AG04450 (cell line): ENCODE data around the gene SLC38A9. TPM values are rescaled to one million over a fixed set of nuclear protein-coding genes. Genes with fewer than 3 reads are reported as not detected.
A peak's percentile ranks its signal among the peaks of the same experiment; 100 is the strongest.

Experiments used
- CTCF ChIA-PET: fragments of 300-600, 350-600 bp; formaldehyde crosslinking; extraction: SDS; loops from one replicate; lab custom pipeline; 2022; ENCODE audit warnings: antibody characterized with exemption, inconsistent platforms; lab: Charles Lee
- POLR2A ChIA-PET: fragments of 350-600 bp; formaldehyde crosslinking; extraction: SDS; loops from one replicate; lab custom pipeline; 2021; ENCODE audit warnings: antibody characterized with exemption, inconsistent platforms; lab: Yijun Ruan, JAX
- DNase-seq: peaks from one replicate; pipeline ENCODE4 v3.0.0-alpha.2; 2011; ENCODE audit warnings: low read depth, low spot score
- H3K27ac ChIP-seq: one replicate; pipeline ENCODE4 v1.5.1; 2012; ENCODE audit warnings: low read depth, low read length, control low read depth
- H3K27me3 ChIP-seq: one replicate; pipeline ENCODE4 v1.6.0; 2012; ENCODE audit warnings: low read length; ENCODE audit not compliant: control insufficient read depth, insufficient read depth
- H3K4me3 ChIP-seq: 2 replicates; pipeline ENCODE4 v1.5.1; 2011; ENCODE audit warnings: mild to moderate bottlenecking, low read depth, low read length, control low read depth
- H3K9me3 ChIP-seq: 2 replicates; pipeline ENCODE4 v1.5.1; 2012; ENCODE audit warnings: low read length; ENCODE audit not compliant: control insufficient read depth, insufficient read depth
- CTCF ChIP-seq: IDR thresholded peaks from 2 replicates; pipeline ENCODE4 v1.5.1; 2011; ENCODE audit warnings: low read depth, low read length, control low read depth, inconsistent platforms
- polyA plus RNA-seq: library from polyadenylated mRNA; depleted of rRNA; stranded (reverse); fragments of >200 nt; gene quantifications from 2 replicates; pipeline ENCODE4 v1.2.3, GENCODE V29; 2011

Gene SLC38A9
- polyA plus RNA-seq, 1 experiment = 25.3 TPM

GRCh38 chr5:55711507-55712022 lies 559 bp downstream of the SLC38A9 start:
- Histone ChIP-seq H3K27ac (peak overlapping the region; percentile 47), H3K9me3 (no peaks in the 10 kb centered on the region), H3K4me3 (peak overlapping the region; percentile 98), H3K27me3 (no peaks in the 10 kb centered on the region)
- ChIA-PET POLR2A (no interaction called here), CTCF (no interaction called here)
- TF ChIP-seq CTCF = no peak
- DNase-seq = no peak

- TF ChIP-seq CTCF = no peak
Measured at GRCh38 chr5:55708732-55709131, 3.4 kb downstream of the SLC38A9 start.

GRCh38 chr5:55706230-55706629 lies 5.9 kb downstream of the SLC38A9 start:
- CTCF ChIA-PET = no interaction called here

More at GRCh38 chr5:55708732-55709131, 3.4 kb downstream of the SLC38A9 start:
- no peaks in the 10 kb centered on the region for H3K27me3 ChIP-seq
- ChIA-PET CTCF (interaction anchor here (1.0 to 2.0 kb wide), 2 partner anchors 17 to 212 kb away, joined by 3 to 8 read pairs; no protein-coding TSS in a partner anchor), POLR2A (no interaction called here)
- H3K27ac ChIP-seq = no peak overlapping the region
- H3K4me3 ChIP-seq = no peak overlapping the region
- no peaks in the 10 kb centered on the region for H3K9me3 ChIP-seq
- no peak for DNase-seq

GRCh38 chr5:55702598-55703345 lies 9.4 kb downstream of the SLC38A9 start:
- H3K9me3 ChIP-seq = no peaks in the 10 kb centered on the region
- no peak for DNase-seq
- no peak for TF ChIP-seq CTCF
- CTCF ChIA-PET = no interaction called here
- no peak overlapping the region for H3K4me3 ChIP-seq
- no peaks in the 10 kb centered on the region for H3K27me3 ChIP-seq
- POLR2A ChIA-PET = interaction anchor here (0.6 to 0.7 kb wide), 2 partner anchors 8 to 118 kb away, joined by 4 read pairs; no protein-coding TSS in a partner anchor
- no peak overlapping the region for H3K27ac ChIP-seq

More at GRCh38 chr5:55706230-55706629, 5.9 kb downstream of the SLC38A9 start:
- H3K27ac ChIP-seq = no peak overlapping the region
- no peak for DNase-seq
- H3K27me3 ChIP-seq = no peaks in the 10 kb centered on the region
- TF ChIP-seq CTCF = no peak
- POLR2A ChIA-PET = no interaction called here
- no peak overlapping the region for H3K4me3 ChIP-seq
- no peaks in the 10 kb centered on the region for H3K9me3 ChIP-seq
